ENCODE measurements around the gene TAF6. TPM values are rescaled to one million over a fixed set of nuclear protein-coding genes. Genes with fewer than 3 reads are reported as not detected.

The TAF6 gene
- total and polyA plus RNA-seq, 9 of the 15 experiments (the other 6 are each of a cell fraction or from before 2014, with no cell fraction given), result 0.78 to 78.7 (median 21.3) TPM

- TF ChIP-seq HNRNPLL (IDR thresholded peaks at IDR 0.05; ENCODE audit: low read depth, low read length, poor library complexity, severe bottlenecking) (peak; percentile 39), ZNF12 (CRISPR knock-in tag; IDR thresholded peaks at IDR 0.05) (no peak; the same call in 1 of the 2 replicates), ZNF384 (IDR thresholded peaks at IDR 0.05; ENCODE audit: low read depth, low read length) (no peak; the same call in none of the 2 replicates), HDAC8 (tag; IDR thresholded peaks at IDR 0.05) (peak; percentile 82), RBM39 (optimal IDR thresholded peaks at IDR 0.05; ENCODE audit: low read depth, low read length) (no peak), ETV6 (IDR thresholded peaks at IDR 0.05; ENCODE audit: borderline replicate concordance in 1 of 2, low read depth in 2 of 2, low read length in 1 of 2) (no peak), ETV6 (CRISPR knock-in tag; IDR thresholded peaks at IDR 0.05; ENCODE audit: borderline replicate concordance) (peak; percentile 97; the same call in 1 of the 2 replicates), HDAC3 (IDR thresholded peaks at IDR 0.05; ENCODE audit: borderline replicate concordance, partially characterized antibody) (no peak), THRAP3 (IDR thresholded peaks at IDR 0.05; ENCODE audit: borderline replicate concordance) (no peak), MTA2 (IDR thresholded peaks at IDR 0.05; ENCODE audit: low read depth) (no peak), MCM5 (IDR thresholded peaks at IDR 0.05; ENCODE audit: low read depth) (no peak), ZNF696 (CRISPR knock-in tag; conservative IDR thresholded peaks at IDR 0.05) (no peak), CGGBP1 (CRISPR knock-in tag; IDR thresholded peaks at IDR 0.05) (peak; percentile 58), IRF2 (CRISPR knock-in tag; IDR thresholded peaks at IDR 0.05) (peak; percentile 91), ZBED1 (IDR thresholded peaks at IDR 0.05) (0 out of 2 replicates have a peak, but pooled peaks have one; percentile 70), SMAD2 (IDR thresholded peaks at IDR 0.05; ENCODE audit: low read depth, low read length) (no peak), GTF3C2 (IDR thresholded peaks at IDR 0.05; ENCODE audit: borderline replicate concordance, extremely low read depth, insufficient read length) (no peak), ZNF655 (CRISPR knock-in tag; IDR thresholded peaks at IDR 0.05) (no peak), PRDM10 (IDR thresholded peaks at IDR 0.05; ENCODE audit: partially characterized antibody) (peak; percentile 33), SPI1 (IDR thresholded peaks at IDR 0.05; ENCODE audit: borderline replicate concordance, low read depth, low read length) (no peak)
Measured at GRCh38 chr7:100088621-100089457, 30.3 kb downstream of the TAF6 start, which contains the start of gene COPS6 (continued).

All from K562 (cell line).